IMR-90 (cell line): ENCODE data around the gene DEFB110. TPM values are rescaled to one million over a fixed set of nuclear protein-coding genes. Genes with fewer than 3 reads are reported as not detected.

Experiments used
- ATAC-seq: fragments of 200-7000 bp; cut with Tn5 transposase; 2 replicates; pipeline ENCODE4 v1.9.1; 2020; ENCODE audit warnings: low read depth, mild to moderate bottlenecking, moderate library complexity
- BruUV-seq: library from RNA; stranded (reverse); fragments of 400-500 nt; replicated peaks from 2 replicates; lab custom pipeline; 2021; lab: Mats Ljungman, UMichigan
- CTCF ChIA-PET: fragments of 300-600 bp; formaldehyde crosslinking; extraction: SDS; loops from one replicate; lab custom pipeline; 2021; ENCODE audit warnings: antibody characterized with exemption; lab: Yijun Ruan, JAX
- POLR2A ChIA-PET: fragments of 300-600 bp; sonication (Branson Sonifier 250); formaldehyde crosslinking; loops from one replicate; lab custom pipeline; 2022; ENCODE audit warnings: antibody characterized with exemption; ENCODE audit not compliant: unreplicated experiment; lab: Charles Lee
- DNase-seq: peaks from one replicate; pipeline ENCODE4 v3.0.0; 2013
- H2AFZ ChIP-seq: replicated peaks from 2 replicates; pipeline ENCODE3; 2013; ENCODE audit warnings: low read length, mild to moderate bottlenecking; ENCODE audit not compliant: poor library complexity
- H2AK5ac ChIP-seq: 2 replicates; pipeline ENCODE4 v1.6.1; 2013; ENCODE audit warnings: low read depth, low read length, inconsistent platforms
- H2AK9ac ChIP-seq: replicated peaks from 2 replicates; pipeline ENCODE3; 2013; ENCODE audit warnings: mild to moderate bottlenecking, low read depth, low read length, moderate library complexity; ENCODE audit not compliant: poor library complexity
- H2BK120ac ChIP-seq: 2 replicates; pipeline ENCODE4 v1.6.1; 2013; ENCODE audit warnings: low read depth, low read length, inconsistent platforms
- H2BK15ac ChIP-seq: 3 replicates; pipeline ENCODE4 v1.6.1; 2013; ENCODE audit warnings: low read depth, low read length, inconsistent platforms
- H2BK20ac ChIP-seq: 2 replicates; pipeline ENCODE4 v1.6.1; 2013; ENCODE audit warnings: low read depth, mild to moderate bottlenecking, inconsistent platforms, low read length, moderate library complexity
- H2BK5ac ChIP-seq: 2 replicates; pipeline ENCODE4 v1.6.1; 2013; ENCODE audit warnings: mild to moderate bottlenecking, low read depth, low read length, inconsistent platforms; ENCODE audit not compliant: poor library complexity, severe bottlenecking
- H3K14ac ChIP-seq: replicated peaks from 2 replicates; pipeline ENCODE4 v1.6.1; 2013; ENCODE audit warnings: low read depth, low read length, inconsistent platforms
- H3K18ac ChIP-seq: 2 replicates; pipeline ENCODE4 v1.6.1; 2013; ENCODE audit warnings: low read depth, low read length, control low read depth
- H3K23ac ChIP-seq: 2 replicates; pipeline ENCODE4 v1.6.1; 2013; ENCODE audit warnings: low read depth, low read length, inconsistent platforms
- H3K27ac ChIP-seq: 2 replicates; pipeline ENCODE4 v1.5.1; 2013; ENCODE audit warnings: mild to moderate bottlenecking, control low read depth, low read length; ENCODE audit not compliant: insufficient read depth
- H3K27me3 ChIP-seq: 2 replicates; pipeline ENCODE4 v1.6.1; 2013; ENCODE audit warnings: low read length; ENCODE audit not compliant: control insufficient read depth, insufficient read depth
- H3K36me3 ChIP-seq: 2 replicates; pipeline ENCODE4 v1.6.1; 2013; ENCODE audit warnings: low read length, mixed read lengths; ENCODE audit not compliant: control insufficient read depth, insufficient read depth
- H3K4ac ChIP-seq: 2 replicates; pipeline ENCODE4 v1.6.1; 2013; ENCODE audit warnings: low read depth, low read length, inconsistent platforms
- H3K4me1 ChIP-seq: 2 replicates; pipeline ENCODE4 v1.6.1; 2013; ENCODE audit warnings: low read length, mixed read lengths; ENCODE audit not compliant: control insufficient read depth, insufficient read depth
- H3K4me2 ChIP-seq: 2 replicates; pipeline ENCODE4 v1.6.1; 2013; ENCODE audit warnings: low read depth, mild to moderate bottlenecking, control low read depth, low read length, moderate library complexity
- H3K4me3 ChIP-seq: 2 replicates; pipeline ENCODE4 v1.5.1; 2013; ENCODE audit warnings: low read depth, mild to moderate bottlenecking, control low read depth, low read length, moderate library complexity; ENCODE audit not compliant: insufficient read depth
- H3K56ac ChIP-seq: 2 replicates; pipeline ENCODE4 v1.6.1; 2013; ENCODE audit warnings: low read length, inconsistent platforms; ENCODE audit not compliant: insufficient read depth; ENCODE audit errors: extremely low read depth
- H3K79me1 ChIP-seq, 2 experiments: 2 replicates each; pipeline ENCODE4 v1.6.1; 2013; ENCODE audit warnings: low read length in 2 of 2, inconsistent platforms in 1 of 2, low read depth in 1 of 2
- H3K9ac ChIP-seq: 2 replicates; pipeline ENCODE4 v1.6.1; 2013; ENCODE audit warnings: low read depth, low read length, control low read depth
- H3K9me1 ChIP-seq: 2 replicates; pipeline ENCODE4 v1.6.1; 2013; ENCODE audit warnings: low read length, inconsistent platforms; ENCODE audit not compliant: insufficient read depth
- H3K9me3 ChIP-seq: 2 replicates; pipeline ENCODE4 v1.6.1; 2013; ENCODE audit warnings: low read length; ENCODE audit not compliant: control insufficient read depth, insufficient read depth
- H4K20me1 ChIP-seq: 2 replicates; pipeline ENCODE4 v1.6.1; 2013; ENCODE audit warnings: low read length, inconsistent platforms; ENCODE audit not compliant: insufficient read depth
- H4K5ac ChIP-seq: 2 replicates; pipeline ENCODE4 v1.6.1; 2013; ENCODE audit warnings: mild to moderate bottlenecking, low read depth, low read length, control low read depth
- H4K8ac ChIP-seq, 2 experiments: 2 replicates each; pipeline ENCODE4 v1.6.1; 2013; ENCODE audit warnings: low read depth in 2 of 2, low read length in 2 of 2, control low read depth in 1 of 2, inconsistent platforms in 1 of 2
- H4K91ac ChIP-seq: 2 replicates; pipeline ENCODE4 v1.6.1; 2013; ENCODE audit warnings: low read depth, low read length, inconsistent platforms; ENCODE audit not compliant: insufficient read depth
- BHLHE40 ChIP-seq: fragments of 150-350 bp; IDR thresholded peaks from 2 replicates; pipeline ENCODE4 v1.6.1; 2016; ENCODE audit warnings: mild to moderate bottlenecking, low read depth, low read length
- CEBPB ChIP-seq: IDR thresholded peaks from 2 replicates; pipeline ENCODE4 v1.6.1; 2012; ENCODE audit warnings: low read depth, low read length, improper control_type of control experiment
- CTCF ChIP-seq: conservative IDR thresholded peaks from 2 replicates; pipeline ENCODE4 v1.5.1; 2012; ENCODE audit warnings: mild to moderate bottlenecking, low read depth, low read length, improper control_type of control experiment
- ELK1 ChIP-seq: fragments of 150-350 bp; IDR thresholded peaks from 2 replicates; pipeline ENCODE4 v1.6.1; 2016; ENCODE audit warnings: low read depth, mild to moderate bottlenecking, low read length, moderate library complexity, borderline replicate concordance
- MAFK ChIP-seq: IDR thresholded peaks from 2 replicates; pipeline ENCODE4 v1.6.1; 2012; ENCODE audit warnings: low read depth, low read length, improper control_type of control experiment
- MAZ ChIP-seq: IDR thresholded peaks from 2 replicates; pipeline ENCODE4 v1.6.1; 2012; ENCODE audit warnings: low read depth, mild to moderate bottlenecking, low read length, improper control_type of control experiment, moderate library complexity, borderline replicate concordance
- MXI1 ChIP-seq: IDR thresholded peaks from 2 replicates; pipeline ENCODE4 v1.6.1; 2012; ENCODE audit warnings: low read depth, mild to moderate bottlenecking, low read length, moderate library complexity, borderline replicate concordance
- NFE2L2 ChIP-seq: fragments of 150-350 bp; IDR thresholded peaks from 2 replicates; pipeline ENCODE4 v1.6.1; 2016; ENCODE audit warnings: low read depth, mild to moderate bottlenecking, low read length
- POLR2A ChIP-seq: IDR thresholded peaks from 2 replicates; pipeline ENCODE4 v1.6.1; 2012; ENCODE audit warnings: mild to moderate bottlenecking, low read depth, low read length
- RAD21 ChIP-seq: IDR thresholded peaks from 2 replicates; pipeline ENCODE4 v1.6.1; 2012; ENCODE audit warnings: low read length, improper control_type of control experiment
- SMC3 ChIP-seq: fragments of 150-350 bp; IDR thresholded peaks from 2 replicates; pipeline ENCODE4 v1.6.1; 2016; ENCODE audit warnings: low read depth, mild to moderate bottlenecking, antibody characterized with exemption, low read length, moderate library complexity
- USF2 ChIP-seq: fragments of 150-350 bp; IDR thresholded peaks from 2 replicates; pipeline ENCODE4 v1.6.1; 2017; ENCODE audit warnings: mild to moderate bottlenecking, antibody characterized with exemption, low read length, low read depth
- WGBS, 2 experiments: methylation state at CpG; one replicate each; pipeline versions ENCODE4 v1.1.5 to v1.1.7; 2013; ENCODE audit warnings: missing lambda C conversion rate in 2 of 2; ENCODE audit not compliant: insufficient read length in 1 of 2; ENCODE audit errors: extremely low coverage in 2 of 2; 5-methylcytosine and 5-hydroxymethylcytosine counted together
- dilution Hi-C: fragments of 300-500 bp; cut with HindIII; formaldehyde crosslinking; loops from one replicate; pipeline ENCODE4 v1.14.3; 2018; ENCODE audit warnings: low sequenced_read_pairs; ENCODE audit not compliant: unreplicated experiment
- in situ Hi-C: fragments of 300-500 bp; cut with MboI; formaldehyde crosslinking; loops from 3 replicates; pipeline ENCODE4 v1.14.3; 2019; ENCODE audit warnings: low sequenced_read_pairs, inconsistent platforms, mixed read lengths
- intact Hi-C: fragments of 100-400 bp; cut with micrococcal nuclease; formaldehyde crosslinking; loops from 2 replicates; pipeline ENCODE4 v1.10.0; 2022
- polyA plus RNA-seq, 3 experiments: library from polyadenylated mRNA; depleted of rRNA; stranded (reverse); fragments of >200 nt; gene quantifications; 2 replicates each; pipeline ENCODE4 v1.2.3, GENCODE V29; 2012; ENCODE audit warnings: low replicate concordance in 1 of 3
- total RNA-seq: library from RNA; depleted of rRNA; stranded (reverse); fragments of >200 nt; gene quantifications from 2 replicates; pipeline ENCODE4 v1.2.3, GENCODE V29; 2012

The DEFB110 gene
- total and polyA plus RNA-seq, 2 of the 4 experiments (the other 2 are of a cell fraction) = not detected

- Histone ChIP-seq H4K20me1 (no peaks in the 10 kb centered on the region), H4K5ac (no peak within 1 kb of the TSS), H3K9me1 (no peaks in the 10 kb centered on the region), H3K4me3 (no peak within 1 kb of the TSS), H3K14ac (no peak within 1 kb of the TSS), H3K4ac (no peak within 1 kb of the TSS), H3K18ac (no peak within 1 kb of the TSS), H4K91ac (no peak within 1 kb of the TSS), H3K36me3 (no peaks in the 10 kb centered on the region), H3K23ac (no peak within 1 kb of the TSS), H3K4me1 (no peaks in the 10 kb centered on the region), H2AK9ac (no peak within 1 kb of the TSS), H3K4me2 (no peak within 1 kb of the TSS), H4K8ac (no peak within 1 kb of the TSS), H3K9me3 (no peaks in the 10 kb centered on the region), H2AK5ac (no peak within 1 kb of the TSS), H3K56ac (no peak within 1 kb of the TSS), H2BK20ac (no peak within 1 kb of the TSS), H3K79me1 (no peaks in the 10 kb centered on the region), H2BK15ac (no peak within 1 kb of the TSS), H3K27me3 (no peaks in the 10 kb centered on the region), H2BK120ac (no peak within 1 kb of the TSS), H3K27ac (no peak within 1 kb of the TSS), H3K9ac (no peak within 1 kb of the TSS), H2BK5ac (no peak within 1 kb of the TSS), H2AFZ (no peak within 1 kb of the TSS)
- ChIA-PET POLR2A (no interaction called here), CTCF (no interaction called here)
- DNase-seq (no peak), ATAC-seq (no peak)
- dilution Hi-C loops = no loop called here
- intact Hi-C loops = no loop called here
- in situ Hi-C loops = no loop called here
- no TSS peak for BruUV-seq
- no CpG with 5 or more reads among the region's 1 CpG for WGBS, 2 experiments
- TF ChIP-seq MAZ = no peak
- TF ChIP-seq BHLHE40 = no peak
- no peak for TF ChIP-seq CEBPB
- TF ChIP-seq MXI1 = no peak
- no peak for TF ChIP-seq NFE2L2
- no peak for TF ChIP-seq CTCF
- no peak for TF ChIP-seq RAD21
- TF ChIP-seq ELK1 = no peak
- TF ChIP-seq POLR2A = no peak
- TF ChIP-seq SMC3 = no peak
- TF ChIP-seq MAFK = no peak
- TF ChIP-seq USF2 = no peak
Measured at GRCh38 chr6:50049829-50050228, 28.0 kb upstream of the DEFB110 start, which contains the start of gene DEFB112. Gene DEFB112 (minus strand): TSS chr6:50049929. CDS start chr6:50049869, 60 bp downstream.
